Measurements from ENCODE around the gene NAA10.
"Not testable (repeated sequence)": the region's sequence is repeated elsewhere in the genome, so short reads cannot be mapped to it uniquely, and the experiment has no call there.

The NAA10 gene

DNA sequence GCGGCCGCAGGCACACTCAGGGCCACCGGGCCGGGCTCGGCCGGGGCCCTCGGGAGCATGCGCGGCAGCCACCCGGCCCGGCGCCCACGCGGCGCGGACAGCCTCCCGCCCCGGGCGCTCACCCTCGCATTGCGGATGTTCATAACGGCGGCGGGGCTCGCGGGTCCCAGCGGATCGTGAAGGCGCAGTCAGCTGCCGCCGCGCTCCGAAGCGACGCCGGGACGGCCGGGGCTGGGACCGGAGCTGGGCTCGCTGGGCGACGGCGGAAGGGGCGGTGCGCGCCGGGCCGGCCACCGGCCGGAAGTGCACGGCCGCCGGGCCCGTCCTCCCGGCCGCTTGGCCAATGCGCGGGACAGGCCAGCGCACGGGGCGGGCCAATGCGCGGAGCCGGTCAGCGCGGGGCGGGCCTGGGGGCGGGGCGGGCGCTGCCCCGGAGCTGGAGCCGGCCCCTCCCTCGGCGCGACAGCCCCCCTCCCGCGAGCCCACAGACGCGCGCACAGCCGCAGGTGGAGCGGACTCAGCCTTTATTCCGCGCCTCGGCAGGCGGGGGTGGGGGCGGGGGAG lies at the start of gene NAA10:
Gene NAA10 (minus strand): TSS at position 276 of the 564 bp plus-strand sequence. CDS start 133 bp downstream, at position 143.
- DNase-seq = peak; percentile 79

DNA sequence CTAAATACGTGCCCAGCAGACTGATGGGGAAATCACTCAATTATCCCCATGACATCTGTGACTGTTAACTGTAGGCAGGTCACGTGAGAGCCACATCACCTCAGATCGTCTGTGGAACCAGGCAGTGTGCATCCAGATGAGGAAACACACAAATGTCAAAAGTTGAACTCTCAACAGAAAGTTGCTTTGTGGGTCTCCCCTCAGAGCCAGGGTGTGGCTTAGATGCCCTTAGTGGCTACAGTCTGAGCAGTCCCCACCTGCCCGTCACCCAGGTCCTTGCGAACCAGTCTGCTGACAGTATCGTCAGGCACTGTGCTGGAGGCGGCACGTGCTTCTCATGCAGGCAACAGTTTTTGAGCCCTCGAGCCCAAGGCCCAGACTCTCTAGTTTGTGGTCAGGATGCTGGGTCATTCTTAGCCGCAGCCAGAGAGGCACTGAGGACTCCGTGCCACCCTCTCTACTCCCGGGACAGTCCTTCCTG lies 48.5 kb upstream of the NAA10 start:
- no peak for DNase-seq

DNA sequence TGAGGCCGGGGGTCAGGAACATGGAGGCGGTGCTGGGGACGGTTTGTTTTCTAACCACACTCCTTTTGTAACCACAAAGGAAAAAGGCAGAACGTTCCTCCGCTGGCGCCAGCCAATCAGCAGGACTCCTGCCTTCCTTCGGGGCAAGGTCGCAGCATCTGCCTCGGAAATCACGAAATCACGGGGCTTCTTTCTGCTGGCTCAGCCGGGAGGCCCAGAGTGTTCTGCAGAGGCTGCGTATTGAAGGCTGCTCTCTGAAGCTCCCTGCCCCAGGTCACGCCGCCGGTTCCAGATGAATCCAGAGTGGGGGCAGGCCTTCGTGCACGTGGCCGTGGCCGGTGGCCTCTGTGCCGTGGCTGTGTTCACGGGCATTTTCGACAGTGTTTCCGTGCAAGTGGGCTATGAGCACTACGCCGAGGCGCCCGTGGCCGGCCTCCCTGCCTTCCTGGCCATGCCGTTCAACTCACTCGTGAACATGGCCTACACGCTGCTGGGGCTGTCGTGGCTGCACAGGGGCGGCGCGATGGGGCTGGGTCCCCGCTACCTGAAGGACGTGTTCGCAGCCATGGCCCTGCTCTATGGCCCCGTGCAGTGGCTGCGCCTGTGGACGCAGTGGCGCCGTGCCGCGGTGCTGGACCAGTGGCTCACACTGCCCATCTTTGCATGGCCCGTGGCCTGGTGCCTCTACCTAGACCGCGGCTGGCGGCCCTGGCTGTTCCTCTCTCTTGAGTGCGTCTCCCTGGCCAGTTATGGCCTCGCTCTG lies 47.1 kb upstream of the NAA10 start:
- DNase-seq = no peak

DNA sequence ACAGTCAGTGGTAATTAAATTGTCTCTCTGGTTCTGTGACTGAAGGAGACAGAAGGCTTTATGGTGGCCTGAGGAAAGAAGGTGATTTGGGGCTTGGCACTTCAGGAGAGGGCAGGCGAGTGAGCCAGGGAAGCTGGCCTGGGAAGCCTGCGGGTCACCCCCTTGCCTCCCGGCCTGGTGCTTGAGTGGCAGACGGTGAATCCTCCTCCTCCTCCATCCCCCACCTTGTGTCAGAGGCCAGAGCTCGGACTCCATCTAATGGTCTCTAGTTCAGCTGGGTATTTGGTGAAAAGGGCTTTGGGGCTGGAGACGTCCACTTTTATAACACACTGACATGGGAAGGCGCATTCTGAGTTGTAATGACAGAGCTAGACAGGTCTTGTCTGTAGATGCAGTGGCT lies 46.4 kb upstream of the NAA10 start:
- no peak for DNase-seq

DNA sequence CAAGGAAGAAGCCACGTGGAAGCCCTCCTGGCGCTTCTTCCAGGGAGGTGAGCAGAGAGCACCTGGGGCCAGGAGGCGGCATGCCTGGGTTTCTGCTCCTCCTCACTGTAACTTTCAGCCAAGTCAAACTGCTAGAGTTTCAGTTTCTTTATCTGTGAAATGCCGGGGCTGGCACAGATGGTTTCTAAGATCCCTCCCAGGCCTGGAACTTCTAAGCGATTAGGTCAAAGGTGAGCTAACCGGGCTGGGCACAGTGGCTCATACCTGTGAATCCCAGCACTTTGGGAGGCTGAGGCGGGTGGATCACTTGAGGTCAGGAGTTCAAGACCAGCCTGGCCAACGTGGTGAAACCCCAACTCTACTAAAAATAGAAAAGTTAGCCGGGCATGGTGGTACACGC lies 45.6 kb upstream of the NAA10 start:
- DNase-seq = not testable (repeated sequence)

DNA sequence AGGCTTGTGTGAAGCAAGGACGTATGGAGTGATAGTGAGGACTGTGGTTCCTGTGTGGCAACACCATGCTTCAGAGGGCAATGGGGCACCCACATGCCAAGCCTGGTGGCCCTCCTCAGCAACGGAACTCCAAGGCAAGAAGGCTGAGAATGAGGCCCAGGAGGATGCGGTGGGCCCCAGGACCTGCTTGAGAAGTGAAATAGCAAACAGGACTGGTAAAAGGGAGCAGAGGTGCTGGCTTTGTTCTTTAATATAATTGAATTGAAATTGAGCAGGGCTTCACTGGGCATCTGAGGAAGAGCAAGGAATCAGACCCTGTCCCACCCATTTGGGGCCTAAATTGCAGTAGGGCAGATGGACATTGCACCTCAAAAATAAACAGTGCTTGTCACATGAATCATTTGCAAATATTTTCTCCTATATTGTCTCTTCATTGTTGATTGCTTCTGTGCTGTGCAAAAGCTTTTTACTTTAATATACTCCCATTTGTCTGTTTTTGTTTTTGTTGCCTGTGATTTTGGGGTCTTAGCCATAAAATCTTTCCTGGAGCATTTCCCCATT lies 40.0 kb upstream of the NAA10 start:
- no peak for DNase-seq

DNA sequence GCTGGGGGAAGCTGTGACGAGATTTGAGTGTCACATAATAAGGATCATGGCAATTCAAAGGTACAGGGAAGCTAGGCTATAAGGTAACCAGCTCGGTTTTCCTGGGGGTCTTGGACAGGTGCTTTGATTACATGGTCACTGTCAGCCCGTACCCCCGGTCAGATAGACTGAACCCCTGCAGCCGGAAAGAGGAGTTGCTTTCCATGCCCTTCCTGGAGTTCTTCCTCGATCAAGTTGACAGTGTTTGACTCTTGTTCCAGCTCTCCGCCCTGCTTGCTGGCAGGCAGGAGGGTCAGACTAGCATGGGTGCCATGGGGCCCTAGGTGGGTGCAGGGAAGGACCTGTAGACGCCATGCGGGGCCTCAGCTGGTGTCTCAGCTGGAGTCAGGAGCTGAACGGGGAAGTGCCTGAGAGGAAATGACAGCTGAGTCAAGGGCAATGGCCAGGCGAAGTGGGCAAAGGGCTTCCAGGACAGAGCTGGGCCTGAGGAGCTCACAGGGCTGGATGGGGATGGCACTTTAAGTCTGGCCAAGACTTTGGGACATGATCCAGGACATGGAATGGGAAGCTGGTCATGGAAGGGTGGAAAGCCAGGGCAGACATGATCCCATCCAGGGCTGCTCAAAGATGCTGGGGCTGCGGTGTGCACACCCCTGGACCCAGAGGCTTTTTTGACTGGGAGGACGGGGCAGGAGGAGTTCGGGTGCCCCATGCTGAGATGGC lies 39.3 kb upstream of the NAA10 start:
- DNase-seq = no peak

DNA sequence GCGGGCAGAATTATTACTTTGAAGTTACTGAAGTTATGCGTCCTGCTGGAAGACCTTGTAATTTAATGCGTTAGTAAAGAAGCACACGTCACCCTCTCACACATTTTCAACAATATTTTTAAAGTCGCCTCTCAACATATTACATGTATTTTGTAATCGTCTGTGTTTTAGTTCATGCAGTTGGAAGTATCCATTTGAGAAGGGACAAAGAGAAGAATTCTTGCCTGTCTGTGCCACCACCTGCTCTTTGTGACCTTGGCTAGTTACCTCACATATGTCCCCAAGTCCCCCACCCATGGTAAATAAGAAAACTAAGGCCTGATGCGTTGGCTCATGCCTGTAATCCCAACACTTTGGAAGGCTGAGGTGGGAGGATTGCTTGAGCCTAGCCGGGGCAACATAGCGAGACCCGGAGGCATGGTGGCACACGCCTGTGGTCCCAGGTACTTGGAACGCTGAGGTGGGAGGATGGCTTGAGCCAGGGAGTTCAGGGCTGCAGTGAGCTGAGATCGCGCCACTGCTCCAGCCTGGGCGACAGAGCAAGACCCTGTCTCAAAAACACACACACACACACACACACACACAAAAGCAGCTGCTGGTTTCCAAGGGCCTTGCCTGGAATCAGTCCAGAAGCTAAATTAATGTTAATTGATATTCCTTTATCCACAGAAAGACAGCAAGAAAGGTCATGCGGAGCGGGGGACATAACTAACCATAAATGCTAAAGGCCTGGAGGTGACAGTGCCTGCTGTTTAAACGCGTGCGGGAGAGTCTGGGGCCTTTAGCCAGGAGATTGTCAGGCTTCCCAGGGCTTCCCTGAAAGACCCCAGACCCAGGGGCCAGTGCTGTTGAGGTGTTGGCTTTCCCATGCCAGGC lies 38.5 kb upstream of the NAA10 start:
- DNase-seq = peak; percentile 81

DNA sequence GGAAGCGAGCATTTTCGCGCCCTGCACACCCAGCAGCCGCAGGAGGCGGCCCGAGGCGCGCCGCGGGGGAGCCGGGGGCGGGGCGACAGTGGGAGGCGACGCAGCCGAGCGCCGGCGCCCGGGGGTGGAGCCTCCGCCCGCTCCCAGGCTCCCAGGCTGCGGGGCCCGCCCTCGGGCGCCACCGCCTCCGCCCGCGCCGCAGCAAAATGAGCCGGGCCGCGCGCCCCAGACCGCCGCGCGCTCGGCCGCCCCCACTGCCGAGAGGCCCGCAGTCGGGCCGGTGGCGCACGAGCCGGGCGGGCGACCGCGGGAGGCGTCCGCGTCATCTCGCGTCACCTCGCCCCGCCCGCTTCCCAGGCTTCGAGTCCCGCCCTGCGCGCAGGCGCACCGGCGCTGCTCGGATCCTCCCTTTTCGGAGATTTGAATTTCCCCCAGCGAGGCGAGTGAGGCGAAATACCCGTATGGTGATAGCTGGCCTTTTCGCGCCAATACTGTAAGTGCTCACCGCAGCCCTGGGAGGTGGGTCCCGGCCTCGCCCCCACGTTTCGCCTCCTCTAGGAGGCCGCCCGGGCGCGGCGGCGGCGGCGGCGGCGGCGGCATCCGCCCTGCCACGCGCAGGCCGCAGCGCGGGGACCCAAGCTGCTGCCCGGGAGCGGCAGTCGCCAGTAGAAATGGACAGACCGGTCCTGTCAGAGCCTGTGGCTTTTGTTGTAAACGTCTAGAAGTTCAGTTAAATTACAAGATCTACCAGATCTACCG lies 37.7 kb upstream of the NAA10 start, which contains the start of gene TMEM187:
Gene TMEM187 (plus strand): TSS at position 387 of the 759 bp plus-strand sequence. CDS start 9,309 bp downstream, outside the sequence.
- peak; percentile 98 for DNase-seq

DNA sequence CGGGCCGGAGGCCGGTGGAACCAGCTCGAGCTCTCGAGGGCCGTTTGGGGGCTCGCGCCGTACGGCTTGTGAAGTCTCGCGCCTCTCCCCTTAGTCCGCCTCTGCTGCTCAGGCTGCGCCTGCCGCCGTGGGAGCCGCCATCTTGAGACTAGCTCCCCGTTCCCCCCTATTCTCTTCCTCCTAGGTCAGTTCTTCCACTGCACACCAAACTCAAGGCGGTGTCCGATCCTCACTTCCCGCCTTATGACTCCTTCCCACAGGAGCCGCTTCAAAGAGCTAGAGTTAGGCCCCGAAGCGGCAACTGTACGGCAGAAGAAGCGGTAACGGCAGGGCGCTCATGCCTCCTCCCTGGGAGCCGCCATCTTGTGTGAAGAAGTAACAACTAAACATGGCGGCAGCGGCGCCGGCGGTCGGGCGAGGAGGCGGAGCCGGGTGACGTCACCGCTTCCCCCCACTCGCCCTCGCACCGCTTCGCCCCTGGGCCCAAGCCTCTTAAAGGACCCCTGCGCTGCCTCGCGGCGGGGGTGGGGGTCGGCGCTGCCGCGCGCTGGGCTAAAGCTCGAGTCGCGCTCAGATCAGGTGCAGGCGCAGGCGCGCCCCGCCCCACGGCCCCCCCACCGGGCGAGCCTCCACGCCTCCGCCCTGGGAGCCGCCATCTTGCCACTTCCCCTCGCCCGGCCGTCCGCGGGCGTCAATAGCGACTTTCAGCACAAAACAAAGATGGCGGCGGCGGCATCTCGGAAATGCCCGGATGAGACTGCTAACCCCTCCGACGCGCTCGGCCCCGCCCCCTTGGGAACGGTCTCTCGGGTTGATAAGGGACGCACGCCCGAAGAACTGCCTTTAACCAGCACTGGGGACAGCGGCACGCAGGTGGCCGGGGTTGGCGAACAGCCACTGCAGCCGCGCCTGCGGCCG lies 36.9 kb upstream of the NAA10 start, which contains the start of gene HCFC1:
Gene HCFC1 (minus strand): TSS at position 369 of the 918 bp plus-strand sequence. CDS start 978 bp downstream, outside the sequence.
- DNase-seq = peak; percentile 95

DNA sequence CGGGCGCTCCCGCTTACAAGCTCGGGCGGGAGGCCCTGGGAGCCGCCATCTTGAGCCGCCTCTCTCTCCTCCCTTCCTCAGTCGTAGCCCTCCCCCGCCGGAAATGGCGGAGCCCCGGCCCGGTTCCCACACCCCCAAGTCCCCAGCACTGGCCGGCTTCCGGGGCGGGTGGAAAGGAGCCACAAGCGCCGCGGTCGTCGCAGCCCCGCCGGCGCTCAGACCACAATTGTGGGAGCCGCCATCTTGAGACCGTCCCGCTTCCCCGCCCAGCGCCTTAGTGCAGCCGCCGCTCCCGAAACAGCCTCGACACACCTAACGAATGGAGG lies 36.2 kb upstream of the NAA10 start:
- DNase-seq = peak; percentile 94

DNA sequence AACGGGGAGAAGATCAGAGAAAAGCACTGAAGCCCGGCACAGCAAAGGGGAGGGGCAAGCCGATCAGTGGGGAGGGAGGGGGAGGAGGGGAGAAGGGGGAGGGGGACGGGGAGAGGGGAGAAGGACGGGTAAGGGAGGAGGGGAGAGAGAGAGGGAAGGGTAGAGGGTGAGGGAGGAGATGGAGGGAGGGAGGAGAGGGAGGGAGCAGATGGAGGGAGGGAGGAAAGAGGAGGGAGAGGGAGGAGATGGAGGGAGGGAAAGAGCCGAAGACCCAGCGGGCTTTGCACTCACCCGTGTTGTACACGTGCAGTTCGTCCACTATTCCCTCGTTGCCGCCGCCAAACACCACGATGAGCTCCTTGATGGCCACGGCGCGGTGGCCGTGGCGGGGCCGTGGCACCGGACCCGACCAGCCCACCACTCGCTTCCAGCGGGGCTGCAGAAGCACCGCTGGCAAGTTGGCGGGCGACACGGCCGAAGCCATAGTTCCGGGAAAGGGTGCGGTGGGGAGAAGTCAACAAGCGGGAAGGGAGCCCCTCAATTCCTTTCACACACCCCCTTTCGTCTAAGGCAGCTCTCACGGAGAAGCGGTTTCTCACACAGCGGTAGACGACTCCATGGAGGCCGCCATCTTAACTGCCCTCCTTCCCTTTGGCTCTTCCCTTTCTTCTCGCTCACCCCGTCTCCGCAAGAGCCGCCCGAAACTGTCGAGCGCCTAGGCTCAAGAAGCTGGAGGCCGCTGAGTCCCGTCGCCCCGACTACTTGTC lies 35.7 kb upstream of the NAA10 start:
- DNase-seq = peak; percentile 70

DNA sequence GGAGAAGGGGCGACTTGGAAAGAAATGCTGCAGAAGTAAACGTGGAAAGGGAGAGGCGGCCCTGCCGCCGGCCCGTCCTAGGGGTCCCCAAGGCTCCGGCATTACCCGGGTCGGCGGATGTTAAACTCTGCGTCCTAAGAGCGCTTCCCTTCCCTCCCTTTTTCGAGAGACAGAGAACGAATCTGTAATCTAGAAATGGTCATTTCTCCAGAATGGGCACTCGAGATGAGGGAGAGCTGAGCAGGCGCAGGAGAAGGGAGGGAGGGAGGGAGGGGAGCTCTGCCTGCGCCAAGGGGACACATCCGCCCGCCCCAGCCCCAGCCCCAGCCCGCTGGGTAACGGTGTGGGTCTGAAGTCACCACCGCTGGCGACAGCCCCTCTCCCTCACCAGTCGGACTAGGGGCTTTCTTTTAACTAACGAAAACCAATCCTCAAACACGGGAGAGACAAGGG lies 35.1 kb upstream of the NAA10 start:
- DNase-seq = peak; percentile 57

DNA sequence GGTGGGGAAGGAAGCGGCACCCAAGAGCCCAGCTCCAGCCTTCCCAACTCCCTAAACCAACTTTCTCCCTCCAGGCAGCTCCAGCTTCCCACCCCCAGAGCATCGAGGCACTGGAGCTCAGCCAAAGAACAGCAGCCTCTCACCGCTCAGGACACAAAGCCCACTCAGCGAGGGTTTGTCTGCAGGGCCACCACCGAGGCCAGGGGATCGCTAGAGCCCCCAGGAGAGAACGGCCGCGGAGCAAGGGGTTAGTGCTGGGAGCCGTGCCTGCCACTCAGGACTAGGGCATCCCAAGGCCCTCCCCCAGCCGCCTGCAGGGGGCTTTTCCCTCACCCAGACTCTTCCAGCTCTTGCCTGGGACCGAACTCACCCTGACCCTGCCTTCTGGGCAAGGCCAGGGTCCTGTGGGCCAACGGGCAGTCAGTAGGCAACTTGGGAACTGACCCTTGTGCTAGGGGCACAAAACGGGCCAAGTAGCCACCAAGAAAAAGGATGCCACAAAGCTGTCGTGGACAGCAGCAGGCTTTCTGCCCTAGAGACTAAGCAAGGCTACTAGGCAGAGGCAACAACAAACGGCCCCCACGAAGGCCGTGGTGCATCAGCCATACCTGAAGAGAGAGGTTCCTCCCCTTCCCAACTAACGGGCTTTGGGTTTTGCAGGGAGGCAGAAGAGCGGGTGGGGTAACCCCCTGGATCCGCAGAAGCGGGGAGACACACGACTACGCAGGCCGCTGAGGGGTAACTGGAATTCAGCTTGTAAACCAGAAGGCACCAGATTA lies 34.5 kb upstream of the NAA10 start:
- DNase-seq = no peak

DNA sequence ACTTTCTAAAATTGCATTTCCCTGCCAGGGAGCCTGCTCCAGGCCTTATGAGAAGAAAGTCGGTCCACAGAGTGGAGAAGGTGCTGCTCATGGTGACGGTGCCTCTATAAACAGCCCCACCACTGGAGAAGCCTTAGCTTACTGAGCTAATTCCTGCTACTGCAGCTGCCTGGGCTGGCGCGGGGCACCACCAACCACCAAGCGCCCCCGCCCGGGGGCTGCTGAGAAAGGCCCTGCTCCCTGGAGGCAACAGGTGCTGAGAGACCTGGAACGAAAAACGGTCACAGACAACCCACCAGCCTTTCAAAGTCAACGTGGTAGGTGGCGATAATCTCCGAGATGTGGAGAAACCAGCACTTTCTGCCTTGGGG lies 33.9 kb upstream of the NAA10 start:
- peak; percentile 60 for DNase-seq

DNA sequence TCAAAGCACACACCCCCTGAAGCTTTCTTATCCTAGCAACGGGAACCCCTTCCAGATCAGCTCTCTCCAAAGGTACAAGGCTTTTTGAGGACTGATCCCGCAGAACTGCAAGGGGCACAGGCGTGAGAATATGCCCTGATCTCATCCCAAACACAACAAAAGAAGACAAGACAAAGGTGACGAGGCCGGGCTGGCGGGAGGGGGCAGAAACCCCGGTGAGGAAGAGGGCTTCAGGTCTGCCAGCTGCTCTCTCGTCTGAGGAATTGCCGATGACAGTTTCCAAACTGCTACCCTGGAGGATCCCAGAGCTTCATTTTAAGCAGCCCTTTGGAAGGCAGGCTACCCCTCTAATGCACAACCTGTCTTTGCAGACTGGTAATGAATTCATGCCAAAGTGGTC lies 33.4 kb upstream of the NAA10 start:
- DNase-seq = no peak

DNA sequence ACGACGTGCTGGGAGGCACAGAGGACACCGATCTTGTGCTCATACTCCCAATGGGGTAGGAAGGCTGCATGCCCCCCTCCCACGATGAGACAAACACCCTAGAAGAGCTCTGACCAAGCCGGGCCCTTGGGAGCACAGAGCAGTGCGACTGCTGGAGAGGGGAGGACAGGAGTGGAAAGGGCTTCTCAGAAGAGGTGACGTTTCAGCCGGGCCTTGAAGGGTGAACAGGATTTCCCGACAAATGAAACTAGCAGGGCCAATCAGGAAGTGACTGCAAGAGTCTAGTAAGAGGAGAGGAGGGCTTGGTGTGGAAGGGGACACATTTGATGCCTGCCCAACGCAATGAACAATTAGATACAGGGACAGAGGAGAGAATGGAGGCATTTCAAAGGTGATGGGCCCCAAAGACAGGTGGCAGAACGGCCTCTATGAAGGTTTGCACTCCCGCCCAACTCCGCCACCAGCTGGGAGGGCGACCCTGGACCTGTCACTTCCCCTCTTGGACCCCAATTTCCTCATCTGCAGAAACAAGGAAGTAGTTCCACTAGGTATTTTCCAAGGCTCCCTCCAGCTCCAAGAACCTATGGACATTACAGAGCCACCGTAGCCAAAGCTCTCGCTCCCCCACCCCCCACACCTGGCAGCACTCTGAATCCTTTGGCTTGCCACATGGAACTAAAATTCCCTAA lies 32.8 kb upstream of the NAA10 start:
- no peak for DNase-seq
